Superior temporal gyrus (tissue), 1 donor: ENCODE results near the gene CASQ2.

Experiments used
- DNase-seq: peaks from one replicate; pipeline ENCODE4 v3.0.0-alpha.2; 2016; ENCODE audit errors: extremely low spot score

The CASQ2 gene

GRCh38 chr1:115665319-115666096 is 103.0 kb downstream of the CASQ2 start:
- DNase-seq = no peak

- DNase-seq = no peak
Measured at GRCh38 chr1:115661157-115661556, 107.4 kb downstream of the CASQ2 start.

DNA sequence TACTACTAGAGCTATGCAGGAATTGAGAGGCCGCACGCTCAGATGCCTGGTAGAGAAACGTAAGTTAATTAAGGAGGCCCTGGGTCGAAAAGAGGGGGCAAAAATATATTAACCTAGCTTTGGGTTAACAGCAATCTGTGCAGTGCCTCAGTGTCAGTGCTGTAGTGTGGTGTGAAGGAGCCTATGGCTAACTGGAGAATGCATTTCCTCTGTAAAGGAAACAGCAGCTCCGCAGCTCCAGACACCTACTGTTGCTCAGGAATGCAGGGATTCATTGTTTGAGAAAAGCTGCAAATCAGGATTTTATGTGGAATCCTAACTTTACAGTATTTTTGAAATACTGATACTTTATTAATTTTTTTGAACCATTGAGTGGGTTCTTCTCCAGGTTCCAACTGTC is 108.4 kb downstream of the CASQ2 start:
- no peak for DNase-seq

- DNase-seq = no peak
Measured at GRCh38 chr1:115658646-115659045, 109.9 kb downstream of the CASQ2 start.

DNA sequence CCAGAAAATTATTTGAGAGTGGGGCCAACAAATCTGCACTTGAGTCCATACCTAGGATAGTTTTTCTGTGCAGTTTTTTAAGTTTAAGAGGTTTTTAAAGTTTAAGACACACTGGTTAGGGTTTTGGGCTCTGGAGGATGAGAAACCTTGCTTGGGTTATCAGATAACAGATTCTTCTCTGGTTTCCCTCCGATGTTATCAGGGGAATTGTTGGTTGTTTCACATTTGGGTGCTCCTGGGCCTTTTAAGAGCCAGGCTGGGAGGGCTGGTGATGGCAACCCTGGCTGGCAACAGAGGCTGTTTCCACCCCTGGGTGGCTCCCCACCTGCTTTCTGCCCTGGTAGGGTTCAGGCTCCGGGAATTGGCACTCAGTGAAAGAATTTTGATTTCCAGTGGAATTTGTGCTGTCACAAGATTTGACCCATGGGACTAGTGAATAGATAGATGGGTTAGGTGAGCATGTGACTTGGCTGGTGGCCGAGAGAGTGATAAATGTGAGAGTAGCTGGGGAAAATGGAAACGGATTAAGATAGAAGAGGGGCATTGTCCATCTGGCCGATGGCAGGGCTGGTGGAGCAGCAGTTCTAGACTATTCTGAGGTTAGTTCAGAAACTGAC is 111.9 kb downstream of the CASQ2 start:
- DNase-seq = no peak

DNA sequence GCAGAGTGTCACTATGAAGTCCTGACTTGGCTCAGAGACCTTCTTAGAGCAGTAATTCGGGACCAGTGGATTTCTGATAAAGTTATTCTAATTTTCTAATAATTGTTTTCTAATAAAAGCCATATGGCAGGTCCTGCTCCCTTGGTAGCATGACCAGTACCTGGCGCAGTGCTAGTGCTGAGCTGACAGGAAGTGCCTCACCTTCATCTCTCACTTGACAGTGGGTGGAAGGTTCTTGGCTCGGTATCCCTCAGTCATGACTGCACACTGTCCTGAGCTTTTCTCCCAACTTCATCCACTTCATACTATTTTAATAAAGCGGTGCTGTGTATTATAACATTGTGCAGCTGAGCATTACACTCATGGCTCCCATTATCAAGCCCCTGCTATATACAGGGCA is 112.6 kb downstream of the CASQ2 start:
- no peak for DNase-seq

DNA sequence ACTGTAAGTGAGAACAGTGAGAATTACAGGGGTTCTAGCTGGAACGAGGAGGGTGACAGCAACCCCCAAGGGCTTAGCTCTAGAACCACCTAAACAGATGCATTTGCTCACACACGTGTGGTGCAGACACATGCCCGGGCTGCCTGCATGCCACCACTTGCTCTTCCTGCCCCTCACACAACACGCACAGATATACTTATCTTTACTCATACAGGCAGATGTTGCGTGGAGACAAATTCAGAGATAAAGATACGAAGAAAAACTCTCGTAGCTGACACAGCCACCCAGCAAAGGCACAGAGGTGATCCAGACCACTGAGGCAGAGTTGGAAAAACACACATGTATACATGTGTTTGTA is 113.2 kb downstream of the CASQ2 start:
- no peak for DNase-seq

DNA sequence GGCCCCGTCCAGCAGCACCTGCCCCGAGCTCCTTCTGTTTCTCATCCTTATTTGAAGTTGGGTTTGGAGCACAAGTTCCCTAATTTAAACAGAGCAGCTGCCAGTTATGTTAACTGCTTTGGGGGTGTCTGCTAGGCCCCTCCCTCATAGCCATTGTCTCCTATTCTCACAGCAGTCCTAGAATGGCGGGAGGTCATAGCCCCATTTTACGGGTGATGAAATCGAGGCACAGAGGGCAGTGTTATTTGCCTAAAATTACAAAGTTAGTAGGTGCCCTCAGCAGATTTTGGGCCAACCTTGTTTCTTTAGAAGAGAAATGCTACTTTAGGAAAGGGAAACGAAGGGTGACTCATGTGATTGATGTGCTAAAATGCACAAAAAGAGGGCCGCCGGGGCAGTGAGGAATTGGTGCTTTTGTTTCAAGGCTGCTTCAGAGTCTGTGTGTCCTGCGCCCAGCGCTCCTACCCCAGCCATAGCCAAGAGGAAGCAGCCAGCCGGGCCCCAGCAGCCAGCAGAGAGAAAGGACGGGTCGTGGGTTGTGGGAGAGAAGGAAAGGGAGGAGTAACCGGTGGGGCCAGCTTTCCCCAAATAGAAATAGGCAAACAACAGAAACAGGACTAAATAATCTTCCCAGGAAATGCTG is 113.7 kb downstream of the CASQ2 start:
- DNase-seq = no peak

DNA sequence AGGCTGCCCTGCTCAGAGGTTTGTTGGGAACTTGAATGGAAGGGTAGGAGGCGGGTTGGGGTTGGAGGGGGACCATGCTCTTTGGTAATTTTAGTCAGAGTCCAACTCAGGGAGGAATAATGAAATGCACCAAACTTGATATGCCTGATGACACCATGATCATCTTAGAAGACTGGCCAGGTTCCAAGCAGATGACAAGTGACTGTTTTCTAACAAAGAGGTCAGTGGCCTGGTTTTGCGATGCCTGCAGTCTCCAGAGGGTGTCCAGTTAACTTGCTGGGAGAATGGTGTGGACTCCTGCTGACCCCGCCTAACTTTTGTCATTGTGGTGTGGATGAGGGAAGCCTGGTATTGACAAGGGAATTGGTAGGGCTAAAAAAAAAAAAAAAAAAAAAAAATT is 114.4 kb downstream of the CASQ2 start:
- DNase-seq = no peak

- DNase-seq = no peak
Measured at GRCh38 chr1:115652236-115652788, 116.2 kb downstream of the CASQ2 start.

DNA sequence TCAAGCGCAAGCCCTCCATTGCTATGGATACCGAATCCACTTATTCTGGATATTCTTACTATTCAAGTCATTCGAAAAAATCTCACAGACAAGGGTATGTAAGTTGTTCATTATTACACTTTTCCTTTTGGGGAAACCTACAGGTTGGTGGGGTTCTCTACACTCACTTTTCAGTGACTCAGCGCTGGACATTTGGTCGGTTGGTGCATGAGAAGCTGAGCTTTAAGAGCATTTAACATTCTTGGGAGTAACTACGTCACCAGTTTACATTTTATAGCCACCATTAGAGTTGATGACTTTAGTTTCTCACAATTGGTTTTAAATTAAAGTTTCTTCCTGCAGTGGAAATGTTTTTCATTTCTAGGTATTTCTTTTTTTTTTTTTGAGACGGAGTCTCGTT is 117.1 kb downstream of the CASQ2 start:
- DNase-seq = no peak

GRCh38 chr1:115650961-115651360 is 117.6 kb downstream of the CASQ2 start:
- no peak for DNase-seq
